CD4-positive, alpha-beta memory T cell (primary cell): Measurements from ENCODE around the gene SPPL2A. TPM values are rescaled to one million over a fixed set of nuclear protein-coding genes. Genes with fewer than 3 reads are reported as not detected.
A peak's percentile ranks its signal among the peaks of the same experiment; 100 is the strongest.
"Not testable (repeated sequence)": the region's sequence is repeated elsewhere in the genome, so short reads cannot be mapped to it uniquely, and the experiment has no call there.

Experiments used
- CTCF ChIA-PET: fragments of 350-600 bp; sonication (Branson Sonifier 250); formaldehyde crosslinking; loops from one replicate; lab custom pipeline; 2021; ENCODE audit warnings: inconsistent platforms; ENCODE audit not compliant: partially characterized antibody; lab: Charles Lee
- POLR2A ChIA-PET: fragments of 350-600 bp; sonication (Branson Sonifier 250); formaldehyde crosslinking; loops from one replicate; lab custom pipeline; 2021; ENCODE audit not compliant: partially characterized antibody; lab: Charles Lee
- DNase-seq, 5 donors: peaks; one replicate each; pipeline versions ENCODE4 v3.0.0 to v3.0.0-alpha.2; 2020 to 2022; ENCODE audit warnings: mixed read lengths in 1 of 5
- H3K27ac ChIP-seq: one replicate; pipeline ENCODE4 v1.7.0; 2013; ENCODE audit warnings: low read depth, low read length
- H3K27me3 ChIP-seq: 2 replicates; pipeline ENCODE4 v1.7.0; 2013; ENCODE audit warnings: mild to moderate bottlenecking, low read length, moderate library complexity; ENCODE audit not compliant: insufficient read depth
- H3K36me3 ChIP-seq: 2 replicates; pipeline ENCODE4 v1.7.0; 2013; ENCODE audit warnings: mild to moderate bottlenecking, low read length, moderate library complexity; ENCODE audit not compliant: insufficient read depth
- H3K4me1 ChIP-seq: 2 replicates; pipeline ENCODE4 v1.7.0; 2013; ENCODE audit warnings: mild to moderate bottlenecking, low read length, moderate library complexity; ENCODE audit not compliant: insufficient read depth
- H3K4me3 ChIP-seq, 2 donors: one replicate each; pipeline ENCODE4 v1.7.0; 2013; ENCODE audit warnings: low read length in 2 of 2, mild to moderate bottlenecking in 1 of 2
- H3K9me3 ChIP-seq, 2 donors: one replicate each; pipeline ENCODE4 v1.7.0; 2013; ENCODE audit warnings: low read length in 2 of 2, control low read depth in 1 of 2; ENCODE audit not compliant: control insufficient read depth in 1 of 2
- H3K27ac Mint-ChIP-seq, 7 donors: one replicate each; pipeline ENCODE4 v1.8.0; 2020 to 2021; ENCODE audit warnings: mixed read lengths in 7 of 7, mild to moderate bottlenecking in 6 of 7, inconsistent platforms in 3 of 7, moderate library complexity in 3 of 7
- H3K27me3 Mint-ChIP-seq, 2 donors: one replicate each; pipeline ENCODE4 v1.8.0; 2020 to 2021; ENCODE audit warnings: mixed read lengths in 2 of 2
- H3K36me3 Mint-ChIP-seq, 2 donors: one replicate each; pipeline ENCODE4 v1.8.0; 2020 to 2021; ENCODE audit warnings: mixed read lengths in 2 of 2, inconsistent platforms in 1 of 2, mild to moderate bottlenecking in 1 of 2
- H3K4me1 Mint-ChIP-seq, 4 donors: one replicate each; pipeline ENCODE4 v1.8.0; 2020 to 2021; ENCODE audit warnings: mixed read lengths in 4 of 4, mild to moderate bottlenecking in 1 of 4
- H3K4me3 Mint-ChIP-seq, 8 donors: one replicate each; pipeline ENCODE4 v1.8.0; 2020 to 2021; ENCODE audit warnings: mixed read lengths in 8 of 8, mild to moderate bottlenecking in 7 of 8, moderate library complexity in 6 of 8, inconsistent platforms in 3 of 8
- H3K9me3 Mint-ChIP-seq, 8 donors: one replicate each; pipeline ENCODE4 v1.8.0; 2020 to 2021; ENCODE audit warnings: mixed read lengths in 8 of 8, mild to moderate bottlenecking in 5 of 8, inconsistent platforms in 3 of 8, moderate library complexity in 1 of 8
- intact Hi-C: fragments of 100-400 bp; cut with micrococcal nuclease; formaldehyde crosslinking; loops from one replicate; pipeline ENCODE4 v1.15.1; 2023
- polyA plus RNA-seq, 2 donors: library from polyadenylated mRNA; unstranded; fragments of 300-500 nt; fragmentation: Illumina TruSeq; gene quantifications; one replicate each; pipeline ENCODE4 v1.2.3, GENCODE V29; 2021
- total RNA-seq, 2 experiments: library from RNA; stranded (reverse); gene quantifications; one replicate each; pipeline ENCODE4 v1.2.3, GENCODE V29; 2021

Gene SPPL2A, protein sequence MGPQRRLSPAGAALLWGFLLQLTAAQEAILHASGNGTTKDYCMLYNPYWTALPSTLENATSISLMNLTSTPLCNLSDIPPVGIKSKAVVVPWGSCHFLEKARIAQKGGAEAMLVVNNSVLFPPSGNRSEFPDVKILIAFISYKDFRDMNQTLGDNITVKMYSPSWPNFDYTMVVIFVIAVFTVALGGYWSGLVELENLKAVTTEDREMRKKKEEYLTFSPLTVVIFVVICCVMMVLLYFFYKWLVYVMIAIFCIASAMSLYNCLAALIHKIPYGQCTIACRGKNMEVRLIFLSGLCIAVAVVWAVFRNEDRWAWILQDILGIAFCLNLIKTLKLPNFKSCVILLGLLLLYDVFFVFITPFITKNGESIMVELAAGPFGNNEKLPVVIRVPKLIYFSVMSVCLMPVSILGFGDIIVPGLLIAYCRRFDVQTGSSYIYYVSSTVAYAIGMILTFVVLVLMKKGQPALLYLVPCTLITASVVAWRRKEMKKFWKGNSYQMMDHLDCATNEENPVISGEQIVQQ
- 10 to 100 TPM; 75.2 to 80.3 TPM for total RNA-seq
- 100 to 1,000 TPM in 1 of 2 donors, 10 to 100 TPM in 1; 59.9 to 102 TPM for polyA plus RNA-seq

GRCh38 chr15:50765195-50765967 is at the start of gene SPPL2A:
Gene SPPL2A, minus strand, starts transcription at chr15:50765706. Its CDS starts 173 bp downstream, at chr15:50765533.
- Histone ChIP-seq H3K27me3 (no peaks in the 10 kb centered on the region), H3K9me3 (no peaks in the 10 kb centered on the region), H3K36me3 (no peaks in the 10 kb centered on the region), H3K4me1 (peaks cover 24% of the 10 kb centered on the region), H3K4me3 (peak within 1 kb of the TSS; percentile 85 to 91), H3K27ac (peak within 1 kb of the TSS; percentile 93)
- POLR2A ChIA-PET, result interaction anchor here (0.5 to 3.3 kb wide), 9 partner anchors 10 to 1954 kb away, joined by 3 to 15 read pairs (median 4); partner anchors contain the start of genes CEP152, GABPB1 and TRPM7
- intact Hi-C loops, result loop anchor here (1.0 to 10.0 kb wide), 6 partner anchors 9 to 1141 kb away; partner anchors contain the start of genes DTWD1, FAM227B, GABPB1 and TRPM7
- H3K9me3 Mint-ChIP-seq, result no peaks in the 10 kb centered on the region
- CTCF ChIA-PET, result no interaction called here
- peaks cover 31 to 54% (median 44%) of the 10 kb centered on the region in 4 donors for H3K4me1 Mint-ChIP-seq
- H3K4me3 Mint-ChIP-seq, result peak within 1 kb of the TSS; percentile 87 to 97 (median 94)
- peak within 1 kb of the TSS; percentile 94 to 98 (median 97) for H3K27ac Mint-ChIP-seq
- H3K27me3 Mint-ChIP-seq, result no peaks in the 10 kb centered on the region
- peaks cover 3 to 17% of the 10 kb centered on the region in 2 donors for H3K36me3 Mint-ChIP-seq
- peak; percentile 71 to 84 (median 73) for DNase-seq

DNA sequence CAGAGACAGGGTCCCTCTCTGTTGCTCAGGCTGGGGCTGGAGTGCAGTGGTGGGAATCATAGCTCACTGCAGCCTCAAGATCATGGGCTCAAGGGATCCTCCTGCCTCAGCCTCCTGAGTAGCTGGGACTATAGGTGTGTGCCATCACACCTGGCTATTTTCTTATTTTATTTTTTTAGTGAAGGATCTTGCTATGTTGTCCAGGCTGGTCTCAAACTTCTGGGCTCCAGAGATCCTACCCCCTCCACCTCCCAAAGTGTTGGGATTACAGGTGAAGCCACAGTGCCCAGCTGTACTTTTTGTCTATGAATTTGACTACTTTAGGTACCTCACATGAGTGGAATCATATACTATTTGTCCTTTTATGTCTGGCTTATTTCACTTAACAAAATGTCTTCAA is 49.1 kb upstream of the SPPL2A start:
- Mint-ChIP-seq H3K27me3 (peaks cover 2 to 6% of the 10 kb centered on the region in 2 donors), H3K27ac (no peak overlapping the region), H3K9me3 (no peaks in the 10 kb centered on the region), H3K4me3 (no peak overlapping the region), H3K4me1 (no peaks in the 10 kb centered on the region), H3K36me3 (no peaks in the 10 kb centered on the region)
- Histone ChIP-seq H3K27ac (no peak overlapping the region), H3K9me3 (no peaks in the 10 kb centered on the region), H3K4me3 (no peak overlapping the region), H3K27me3 (peaks cover 4% of the 10 kb centered on the region), H3K36me3 (no peaks in the 10 kb centered on the region), H3K4me1 (no peaks in the 10 kb centered on the region)
- no peak for DNase-seq
- CTCF ChIA-PET, result no interaction called here
- intact Hi-C loops, result no loop called here
- POLR2A ChIA-PET, result no interaction called here

GRCh38 chr15:50813865-50814264 is 48.4 kb upstream of the SPPL2A start:
- intact Hi-C loops, result loop anchor here (1.0 kb wide), 1 partner anchor 33 kb away; no protein-coding TSS in a partner anchor
- Histone ChIP-seq H3K27me3 (no peaks in the 10 kb centered on the region), H3K4me1 (no peaks in the 10 kb centered on the region), H3K36me3 (no peaks in the 10 kb centered on the region), H3K27ac (no peak overlapping the region), H3K9me3 (no peaks in the 10 kb centered on the region), H3K4me3 (no peak overlapping the region)
- CTCF ChIA-PET, result no interaction called here
- Mint-ChIP-seq H3K4me1 (no peaks in the 10 kb centered on the region), H3K27me3 (peaks cover 2 to 5% of the 10 kb centered on the region in 2 donors), H3K36me3 (no peaks in the 10 kb centered on the region), H3K9me3 (no peaks in the 10 kb centered on the region), H3K27ac (no peak overlapping the region), H3K4me3 (no peak overlapping the region)
- POLR2A ChIA-PET, result no interaction called here
- DNase-seq, result no peak

- Histone ChIP-seq H3K27ac (no peak overlapping the region), H3K9me3 (no peaks in the 10 kb centered on the region), H3K4me1 (no peaks in the 10 kb centered on the region), H3K27me3 (no peaks in the 10 kb centered on the region), H3K36me3 (no peaks in the 10 kb centered on the region), H3K4me3 (no peak overlapping the region)
- Mint-ChIP-seq H3K9me3 (no peaks in the 10 kb centered on the region), H3K4me3 (no peak overlapping the region), H3K4me1 (no peaks in the 10 kb centered on the region), H3K27me3 (peaks cover 3 to 4% of the 10 kb centered on the region in 2 donors), H3K27ac (no peak overlapping the region), H3K36me3 (no peaks in the 10 kb centered on the region)
- intact Hi-C loops, result loop anchor here (1.0 kb wide), 1 partner anchor 34 kb away; no protein-coding TSS in a partner anchor
- ChIA-PET CTCF (interaction anchor here (0.7 kb wide), 1 partner anchor 9 kb away, joined by 3 read pairs; no protein-coding TSS in a partner anchor), POLR2A (no interaction called here)
- no peak for DNase-seq
Observed at GRCh38 chr15:50813089-50813488, 47.6 kb upstream of the SPPL2A start.

- H3K36me3 Mint-ChIP-seq, H3K27me3 Mint-ChIP-seq, H3K4me1 ChIP-seq, H3K9me3 Mint-ChIP-seq, H3K36me3 ChIP-seq, H3K27ac Mint-ChIP-seq, POLR2A ChIA-PET, H3K27ac ChIP-seq, H3K4me1 Mint-ChIP-seq, H3K27me3 ChIP-seq, H3K9me3 ChIP-seq, DNase-seq, H3K4me3 Mint-ChIP-seq, H3K4me3 ChIP-seq, intact Hi-C loops: not testable (repeated sequence)
- CTCF ChIA-PET, result interaction anchor here (0.6 kb wide), 1 partner anchor 14 kb away, joined by 3 read pairs; no protein-coding TSS in a partner anchor
Observed at GRCh38 chr15:50812181-50812506, 46.6 kb upstream of the SPPL2A start.

DNA sequence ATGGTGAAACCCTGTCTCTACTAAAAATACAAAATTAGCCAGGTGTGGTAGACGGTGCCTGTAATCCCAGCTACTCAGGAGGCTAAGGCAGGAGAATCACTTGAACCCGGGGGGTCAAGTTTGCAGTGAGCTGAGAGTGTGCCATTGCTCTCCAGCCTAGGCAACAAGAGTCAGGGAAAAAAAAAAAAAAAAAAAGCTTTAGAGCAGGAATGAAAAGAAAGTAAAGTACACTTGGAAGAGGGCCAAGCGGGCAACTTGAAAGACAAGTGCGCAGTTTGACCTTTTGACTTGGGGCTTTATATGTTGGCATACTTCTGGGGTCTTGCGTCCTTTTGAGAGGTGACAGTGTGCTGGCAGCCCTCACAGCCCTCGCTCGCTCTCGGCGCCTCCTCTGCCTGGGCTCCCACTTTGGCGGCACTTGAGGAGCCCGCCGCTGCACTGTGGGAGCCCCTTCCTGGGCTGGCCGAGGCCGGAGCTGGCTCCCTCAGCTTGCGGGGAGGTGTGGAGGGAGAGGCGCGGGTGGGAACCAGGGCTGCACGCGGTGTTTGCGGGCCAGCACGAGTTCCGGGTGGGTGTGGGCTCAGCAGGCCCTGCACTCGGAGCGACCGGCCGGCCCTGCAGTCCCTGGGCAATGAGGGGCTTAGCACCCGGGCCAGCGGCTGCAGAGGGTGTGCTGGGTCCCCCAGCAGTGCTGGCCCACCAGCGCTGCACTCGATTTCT is 46.1 kb upstream of the SPPL2A start:
- H3K4me1 ChIP-seq, H3K27me3 Mint-ChIP-seq, H3K36me3 ChIP-seq, H3K9me3 Mint-ChIP-seq, H3K36me3 Mint-ChIP-seq, POLR2A ChIA-PET, H3K4me1 Mint-ChIP-seq, DNase-seq, intact Hi-C loops, H3K4me3 ChIP-seq, H3K9me3 ChIP-seq, H3K27ac Mint-ChIP-seq, H3K27me3 ChIP-seq, H3K27ac ChIP-seq, H3K4me3 Mint-ChIP-seq: not testable (repeated sequence)
- CTCF ChIA-PET, result interaction anchor here (0.6 kb wide), 1 partner anchor 15 kb away, joined by 3 read pairs; no protein-coding TSS in a partner anchor
